K562 (cell line): ENCODE measurements around the gene TSPOAP1. TPM values are rescaled to one million over a fixed set of nuclear protein-coding genes. Genes with fewer than 3 reads are reported as not detected.
A peak's percentile ranks its signal among the peaks of the same experiment; 100 is the strongest.

Source experiments
- ATAC-seq: fragments of 200-7000 bp; cut with Tn5 transposase; 3 replicates; pipeline ENCODE4 v1.9.1; 2020; ENCODE audit warnings: moderate library complexity
- BruUV-seq: library from RNA; stranded (reverse); fragments of 400-500 nt; replicated peaks from 2 replicates; lab custom pipeline; 2021; lab: Mats Ljungman, UMichigan
- CTCF ChIA-PET: fragments of 300-600 bp; formaldehyde crosslinking; extraction: SDS; loops from one replicate; lab custom pipeline; 2021; ENCODE audit warnings: low intra/inter-chr PET ratio; lab: Yijun Ruan, JAX
- POLR2A ChIA-PET: fragments of 300-600, 350-650 bp; sonication (Branson Sonifier 250); formaldehyde crosslinking; extraction: SDS; loops from one replicate; lab custom pipeline; 2021; ENCODE audit warnings: antibody characterized with exemption, inconsistent platforms; lab: Yijun Ruan, JAX
- DNase-seq, 4 experiments: peaks; one replicate each; pipeline versions ENCODE4 v3.0.0 to v3.0.0-alpha.2; 2011 to 2018; ENCODE audit warnings: low spot score in 3 of 4, mixed read lengths in 3 of 4; ENCODE audit errors: extremely low read depth in 1 of 4
- FAIRE-seq: peaks from 2 replicates; lab custom pipeline; 2011; peaks lifted over from hg19 to GRCh38; lab: Jason Lieb, UNC
- H2AFZ ChIP-seq: 2 replicates; pipeline ENCODE4 v1.6.0; 2011; ENCODE audit warnings: low read depth, low read length, control low read depth, inconsistent platforms
- H3K27ac ChIP-seq: fragments of 200-600 bp; 3 replicates; pipeline ENCODE4 v1.8.0; 2011; ENCODE audit warnings: low read depth, mild to moderate bottlenecking, control low read depth, inconsistent platforms, low read length, moderate library complexity, mixed read lengths; ENCODE audit errors: extremely low read depth
- H3K27me3 ChIP-seq, 2 experiments: fragments of 300-600 bp in 1 of 2; 2 replicates in 1 of 2; 3 replicates in 1 of 2; pipeline versions ENCODE4 v1.6.0 to v1.8.0; 2011; ENCODE audit warnings: inconsistent platforms in 2 of 2, low read length in 2 of 2, mild to moderate bottlenecking in 1 of 2, mixed read lengths in 1 of 2, moderate library complexity in 1 of 2; ENCODE audit not compliant: control insufficient read depth in 2 of 2, insufficient read depth in 2 of 2
- H3K36me3 ChIP-seq: fragments of 300-600 bp; 3 replicates; pipeline ENCODE4 v1.8.0; 2011; ENCODE audit warnings: mild to moderate bottlenecking, low read length, inconsistent platforms; ENCODE audit not compliant: control insufficient read depth, insufficient read depth
- H3K4me1 ChIP-seq, 2 experiments: fragments of 200-600 bp in 1 of 2; replicated peaks in 1 of 2; 2 replicates in 1 of 2; 3 replicates in 1 of 2; pipeline versions ENCODE4 v1.5.1 to v1.8.0; 2011; ENCODE audit warnings: inconsistent platforms in 2 of 2, low read length in 2 of 2, mild to moderate bottlenecking in 1 of 2, mixed read lengths in 1 of 2, moderate library complexity in 1 of 2; ENCODE audit not compliant: control insufficient read depth in 2 of 2, insufficient read depth in 2 of 2
- H3K4me2 ChIP-seq: 2 replicates; pipeline ENCODE4 v1.6.1; 2011; ENCODE audit warnings: low read length, control low read depth, inconsistent platforms, mixed read lengths; ENCODE audit not compliant: insufficient read depth
- H3K4me3 ChIP-seq: fragments of 200-600 bp; sonication (generic), shearing (Covaris generic); 2 replicates; pipeline ENCODE4 v1.5.1; 2016; ENCODE audit warnings: control low read depth, inconsistent platforms
- H3K79me2 ChIP-seq: fragments of 200-600 bp; 3 replicates; pipeline ENCODE4 v1.8.0; 2011; ENCODE audit warnings: low read length, inconsistent platforms; ENCODE audit not compliant: control insufficient read depth, insufficient read depth
- H3K9ac ChIP-seq, 2 experiments: 2 replicates each; pipeline versions ENCODE4 v1.6.0 to v1.6.1; 2011; ENCODE audit warnings: low read depth in 2 of 2, low read length in 2 of 2, control low read depth in 1 of 2, inconsistent platforms in 1 of 2, mild to moderate bottlenecking in 1 of 2, mixed read lengths in 1 of 2; ENCODE audit not compliant: insufficient read depth in 1 of 2
- H3K9me1 ChIP-seq: one replicate; pipeline ENCODE4 v1.6.0; 2011; ENCODE audit warnings: inconsistent platforms, mild to moderate bottlenecking, low read length, moderate library complexity; ENCODE audit not compliant: control insufficient read depth, insufficient read depth
- H3K9me3 ChIP-seq: replicated peaks from 2 replicates; pipeline ENCODE4 v1.5.1; 2011; ENCODE audit warnings: low read depth, low read length, inconsistent platforms; ENCODE audit not compliant: control insufficient read depth, insufficient read depth
- H4K20me1 ChIP-seq: replicated peaks from 2 replicates; pipeline ENCODE4 v1.6.1; 2011; ENCODE audit warnings: low read length, inconsistent platforms, mixed read lengths; ENCODE audit not compliant: control insufficient read depth, insufficient read depth
- ARHGAP35 ChIP-seq: fragments of 450-650 bp; IDR thresholded peaks from 2 replicates; pipeline ENCODE4 v1.6.1; 2018; ENCODE audit not compliant: partially characterized antibody
- BRD4 ChIP-seq: fragments of 200-600 bp; sonication (generic); IDR thresholded peaks from 2 replicates; pipeline ENCODE4 v1.6.1; 2017; ENCODE audit warnings: inconsistent platforms
- CXXC5 ChIP-seq: fragments of 250-450 bp; sonication (Bioruptor Pico); IDR thresholded peaks from 2 replicates; pipeline ENCODE4 v1.8.0; 2022; ENCODE audit warnings: inconsistent platforms, mild to moderate bottlenecking, moderate library complexity
- FOSL1 ChIP-seq: fragments of 200-800 bp; sonication (Bioruptor generic); conservative IDR thresholded peaks from 2 replicates; pipeline ENCODE4 v1.6.1; 2016; ENCODE audit warnings: missing genetic modification characterization, missing compliant biosample characterization
- HDGF ChIP-seq: fragments of 450-650 bp; IDR thresholded peaks from 2 replicates; pipeline ENCODE4 v1.6.1; 2016
- JUND ChIP-seq, 2 experiments: IDR thresholded peaks; 2 replicates in 1 of 2; 3 replicates in 1 of 2; pipeline ENCODE4 v1.6.1; 2011; ENCODE audit warnings: borderline replicate concordance in 2 of 2, low read depth in 2 of 2, low read length in 2 of 2, improper control_type of control experiment in 1 of 2, missing biosample characterization in 1 of 2, missing genetic modification characterization in 1 of 2, missing genetic modification reagents in 1 of 2
- KDM2B ChIP-seq: fragments of 250-450 bp; sonication (Bioruptor Pico); IDR thresholded peaks from 2 replicates; pipeline ENCODE4 v1.8.0; 2021; ENCODE audit warnings: mild to moderate bottlenecking, moderate library complexity
- NCOA4 ChIP-seq: fragments of 450-650 bp; IDR thresholded peaks from 2 replicates; pipeline ENCODE4 v1.6.1; 2018; ENCODE audit warnings: mild to moderate bottlenecking; ENCODE audit not compliant: partially characterized antibody
- POLR2AphosphoS2 ChIP-seq: IDR thresholded peaks from 2 replicates; pipeline ENCODE4 v1.6.1; 2012; ENCODE audit warnings: low read length, improper control_type of control experiment
- POLR2B ChIP-seq: fragments of 450-650 bp; IDR thresholded peaks from 2 replicates; pipeline ENCODE4 v1.6.1; 2018; ENCODE audit warnings: low read depth; ENCODE audit not compliant: partially characterized antibody
- RBM17 ChIP-seq: fragments of 200-400 bp; formaldehyde crosslinking; IDR thresholded peaks from 2 replicates; pipeline ENCODE4 v1.6.1; 2017; ENCODE audit warnings: low read depth, mild to moderate bottlenecking, low read length, borderline replicate concordance
- RCOR1 ChIP-seq, 2 experiments: IDR thresholded peaks; 2 replicates each; pipeline ENCODE4 v1.6.1; 2012; ENCODE audit warnings: low read depth in 2 of 2, low read length in 2 of 2, borderline replicate concordance in 1 of 2, improper control_type of control experiment in 1 of 2
- RNF2 ChIP-seq: sonication (generic); IDR thresholded peaks from 2 replicates; pipeline ENCODE4 v1.6.1; 2016
- ZBTB34 ChIP-seq: fragments of 250-450 bp; sonication (Bioruptor Pico); IDR thresholded peaks from 2 replicates; pipeline ENCODE4 v1.8.0; 2021; ENCODE audit warnings: mild to moderate bottlenecking, moderate library complexity
- ZBTB49 ChIP-seq: sonication (generic); formaldehyde crosslinking; IDR thresholded peaks from 2 replicates; pipeline ENCODE4 v1.8.0; 2022; ENCODE audit warnings: missing genetic modification reagents, mild to moderate bottlenecking, borderline replicate concordance
- ZNF232 ChIP-seq: sonication (generic); formaldehyde crosslinking; IDR thresholded peaks from 2 replicates; pipeline ENCODE4 v1.8.0; 2022; ENCODE audit warnings: mild to moderate bottlenecking, missing genetic modification reagents
- WGBS: fragments of 100-300 bp; shearing (Covaris generic); methylation state at CpG from one replicate; pipeline ENCODE4 v1.1.6; 2016; ENCODE audit warnings: low coverage, mixed read lengths; ENCODE audit not compliant: insufficient coverage; ENCODE audit errors: missing lambda C conversion rate; 5-methylcytosine and 5-hydroxymethylcytosine counted together
- in situ Hi-C: fragments of 300-500 bp; cut with MboI; formaldehyde crosslinking; loops from 4 replicates; pipeline ENCODE4 v1.15.0; 2018; ENCODE audit warnings: inconsistent platforms, mixed read lengths
- intact Hi-C: fragments of 100-400 bp; cut with micrococcal nuclease; formaldehyde crosslinking; loops from 2 replicates; pipeline ENCODE4 v1.14.2; 2022
- polyA plus RNA-seq, 8 experiments: library from polyadenylated mRNA; depleted of rRNA in 4 of 8; stranded (reverse) in 5 of 8; unstranded in 3 of 8; fragments of >200 nt; fragmentation: Nextera tagmentation in 2 of 8; fragmentation: Illumina TruSeq in 1 of 8; extraction: Ambion mirVana in 2 of 8; extraction: Trizol in 1 of 8; gene quantifications; 2 replicates each; pipeline versions ENCODE4 v1.2.1 to v1.2.3, GENCODE V29; 2011 to 2014; ENCODE audit warnings: inconsistent platforms in 1 of 8, missing spikeins in 1 of 8
- total RNA-seq, 7 experiments: library from RNA; depleted of rRNA in 6 of 7; stranded (reverse); fragments of >200 nt in 6 of 7; fragmentation: Illumina TruSeq in 2 of 7; extraction: Trizol in 2 of 7; gene quantifications; 2 replicates each; pipeline versions ENCODE4 v1.2.1 to v1.2.3, GENCODE V29; 2011 to 2021; ENCODE audit warnings: low replicate concordance in 1 of 7

The TSPOAP1 gene
- total and polyA plus RNA-seq, 9 of the 15 experiments (the other 6 are each of a cell fraction or from before 2014, with no cell fraction given), result 0.87 to 3.9 (median 1.8) TPM; not detected in 2

GRCh38 chr17:58353389-58353825, 24.8 kb upstream of the TSPOAP1 start (continued):
- peak; percentile 59; the same call in 1 of the 2 replicates for TF ChIP-seq FOSL1 (tag)

- under 1% methylated on average over 26 of the region's 26 CpGs for WGBS
- DNase-seq (peak in 2 of 4 experiments; percentile 67 to 80), FAIRE-seq (peak; percentile 73), ATAC-seq (peak; percentile 34)
- Histone ChIP-seq H2AFZ (peak overlapping the region; percentile 72), H3K36me3 (peaks cover 29% of the 10 kb centered on the region), H3K4me2 (peak overlapping the region; percentile 100), H3K79me2 (peaks cover 36% of the 10 kb centered on the region), H3K9me3 (no peaks in the 10 kb centered on the region), H3K4me3 (peak overlapping the region; percentile 99), H3K9ac (peak overlapping the region; percentile 94 to 99), H3K27ac (peak overlapping the region; percentile 89), H3K9me1 (no peaks in the 10 kb centered on the region), H3K27me3 (no peaks in the 10 kb centered on the region), H4K20me1 (no peaks in the 10 kb centered on the region; the same call in 1 of the 2 replicates), H3K4me1 (peaks cover 19 to 20% of the 10 kb centered on the region in 2 experiments; a peak in 4 of 5 replicates)
- intact Hi-C loops, result loop anchor here (1.0 to 5.0 kb wide), 3 partner anchors 23 to 85 kb away; partner anchors contain the start of gene RNF43
- ChIA-PET POLR2A (interaction anchor here (0.5 to 17.7 kb wide), 20 partner anchors 7 to 305 kb away, joined by 3 to 257 read pairs (median 4); partner anchors contain the start of gene RNF43), CTCF (no interaction called here)
- in situ Hi-C loops, result no loop called here
- TSS peak; percentile 87 for BruUV-seq
- TF ChIP-seq JUND (IDR thresholded peaks at IDR 0.05; ENCODE audit: borderline replicate concordance, low read depth, low read length), result no peak
- peak; percentile 51; the same call in 1 of the 3 replicates for TF ChIP-seq JUND (tag; IDR thresholded peaks at IDR 0.05; ENCODE audit: borderline replicate concordance, low read depth, low read length)
- TF ChIP-seq BRD4, result no peak
- TF ChIP-seq ARHGAP35, result no peak
- TF ChIP-seq ZNF232 (CRISPR knock-in tag), result no peak
- no peak for TF ChIP-seq ZBTB49 (CRISPR knock-in tag)
- TF ChIP-seq POLR2B, result no peak
- peak; percentile 39; the same call in 1 of the 2 replicates for TF ChIP-seq CXXC5 (CRISPR knock-in tag)
- no peak for TF ChIP-seq ZBTB34 (CRISPR knock-in tag)
- TF ChIP-seq POLR2AphosphoS2, result no peak; the same call in 1 of the 2 replicates
- no peak for TF ChIP-seq KDM2B (CRISPR knock-in tag)
- peak; percentile 75 to 76; a peak in 2 of 4 replicates for TF ChIP-seq RCOR1 (IDR thresholded peaks at IDR 0.05; ENCODE audit: borderline replicate concordance in 1 of 2, low read depth in 2 of 2, low read length in 2 of 2)
- peak; percentile 43 for TF ChIP-seq NCOA4
- no peak for TF ChIP-seq HDGF
- TF ChIP-seq RNF2, result no peak
- TF ChIP-seq RBM17, result no peak
Measured at GRCh38 chr17:58352596-58353388, 24.2 kb upstream of the TSPOAP1 start.
